ENCODE results near the gene ETV3L.
A peak's percentile ranks its signal among the peaks of the same experiment; 100 is the strongest.

Gene ETV3L

DNA sequence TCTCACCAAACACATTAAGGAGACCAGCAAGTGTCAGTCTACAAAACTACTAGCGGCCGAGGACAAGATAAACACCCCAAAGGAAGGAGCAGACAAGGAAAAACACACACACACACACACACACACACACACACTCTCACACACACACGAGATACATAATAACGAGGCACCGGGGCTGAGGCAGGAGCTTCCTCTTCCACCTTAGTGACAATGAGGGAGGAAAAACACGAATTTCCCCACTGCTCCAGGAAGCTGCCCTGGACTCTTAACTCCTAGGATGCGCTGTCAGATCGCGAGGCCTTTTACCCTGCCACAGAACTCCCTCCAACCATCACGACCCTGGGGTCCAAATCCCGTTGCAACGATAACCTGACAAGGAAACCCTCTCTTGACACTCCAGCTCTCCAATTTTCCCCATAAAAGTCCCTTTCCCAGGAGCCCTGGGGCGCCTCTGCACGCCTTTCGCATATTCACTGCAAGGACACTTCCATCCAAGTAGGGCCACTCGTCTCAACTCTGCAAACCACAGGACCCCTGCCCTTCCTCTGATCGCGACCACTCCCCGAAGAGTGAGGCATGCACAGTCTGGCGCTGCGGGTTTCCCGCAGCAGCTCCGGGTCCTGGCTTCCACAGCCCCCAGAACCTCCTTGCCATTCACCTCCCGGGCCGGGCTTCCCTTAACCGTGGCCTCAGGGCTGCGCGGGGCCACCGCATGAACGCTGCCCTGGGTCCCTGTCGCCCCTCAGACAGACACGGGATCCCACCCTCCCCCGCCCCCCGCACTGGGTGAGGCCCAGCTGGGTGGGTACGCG is 38.0 kb upstream of the ETV3L start:
- peaks cover 8% of the 10 kb centered on the region; the same call in 1 of the 2 replicates for H3K4me1 ChIP-seq
- H3K27me3 ChIP-seq (ENCODE audit: low read depth): no peaks in the 10 kb centered on the region
- in situ Hi-C loops (cut with MboI; ENCODE audit: low sequenced_read_pairs): no loop called here
- H3K36me3 ChIP-seq (replicated peaks): peaks cover 35% of the 10 kb centered on the region
- H3K9me3 ChIP-seq: no peaks in the 10 kb centered on the region
- H3K4me3 ChIP-seq: peak overlapping the region; percentile 88
- no peak for DNase-seq (ENCODE audit: low spot score in 2 of 2)

DNA sequence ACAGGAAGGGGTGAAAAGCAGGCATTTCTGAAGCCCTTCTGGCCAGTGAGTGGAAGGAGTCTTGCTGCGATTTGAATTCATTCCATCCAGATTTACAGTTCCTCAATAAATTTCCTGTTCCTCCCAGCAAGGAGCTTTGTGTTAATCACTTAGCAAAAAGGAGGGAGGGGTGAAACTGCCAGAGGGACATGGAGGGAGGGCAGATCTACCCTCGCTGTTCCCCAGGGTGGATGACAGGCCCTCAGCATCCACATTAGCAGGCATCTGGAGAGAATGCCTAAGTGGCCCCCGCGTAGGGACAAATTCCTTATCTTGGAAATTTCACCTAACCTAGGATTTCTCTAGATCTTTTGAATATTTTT is 37.4 kb upstream of the ETV3L start:
- DNase-seq (ENCODE audit: low spot score in 2 of 2): peak; percentile 42 to 49
- Histone ChIP-seq H3K36me3 (replicated peaks) (peaks cover 40% of the 10 kb centered on the region), H3K4me1 (peaks cover 8% of the 10 kb centered on the region; the same call in 1 of the 2 replicates), H3K4me3 (peak overlapping the region; percentile 88), H3K9me3 (no peaks in the 10 kb centered on the region), H3K27me3 (ENCODE audit: low read depth) (no peaks in the 10 kb centered on the region)
- in situ Hi-C loops (cut with MboI; ENCODE audit: low sequenced_read_pairs): no loop called here

DNA sequence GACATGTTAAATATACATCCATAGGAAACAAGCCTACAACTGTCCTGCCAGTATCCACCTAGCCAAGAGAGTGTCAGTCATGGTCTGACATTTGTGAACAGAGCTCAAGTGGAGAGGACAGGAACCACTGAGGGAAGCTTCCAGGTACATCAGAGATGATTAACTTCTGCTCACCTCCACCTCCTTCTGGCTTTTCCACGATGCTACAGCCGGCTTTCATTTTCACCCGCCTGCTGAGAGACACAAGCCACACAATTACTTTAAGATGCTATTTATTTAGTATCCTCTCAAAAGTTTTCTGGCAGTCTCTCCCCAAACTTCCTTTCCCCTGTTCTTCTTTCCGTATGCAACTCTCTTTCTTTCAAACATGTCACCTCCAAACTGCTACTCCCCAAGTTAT is 36.5 kb upstream of the ETV3L start:
- Histone ChIP-seq H3K4me3 (no peak overlapping the region), H3K9me3 (no peaks in the 10 kb centered on the region), H3K36me3 (replicated peaks) (peaks cover 49% of the 10 kb centered on the region), H3K27me3 (ENCODE audit: low read depth) (no peaks in the 10 kb centered on the region), H3K4me1 (peaks cover 8% of the 10 kb centered on the region; the same call in 1 of the 2 replicates)
- in situ Hi-C loops (cut with MboI; ENCODE audit: low sequenced_read_pairs): no loop called here
- no peak for DNase-seq (ENCODE audit: low spot score in 2 of 2)

DNA sequence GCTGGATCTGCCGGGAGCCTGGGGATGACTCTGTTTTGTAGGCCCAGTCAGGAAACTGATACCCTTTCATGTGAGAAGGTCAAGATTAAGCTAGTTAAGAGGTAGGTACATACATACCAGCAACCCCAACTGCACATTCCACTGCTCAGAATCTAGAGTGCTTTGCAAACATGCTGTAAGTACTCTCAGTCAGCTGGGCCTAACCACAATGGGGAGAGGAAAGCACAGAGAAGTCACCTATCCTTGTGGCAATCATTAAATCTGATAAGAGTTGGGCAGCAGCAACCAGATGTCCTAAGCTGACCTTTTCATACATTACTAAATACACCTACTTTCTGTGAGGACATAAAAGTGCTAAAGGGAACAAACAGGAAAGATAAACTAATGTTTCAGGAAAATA is 36.0 kb upstream of the ETV3L start:
- in situ Hi-C loops (cut with MboI; ENCODE audit: low sequenced_read_pairs): no loop called here
- Histone ChIP-seq H3K4me3 (no peak overlapping the region), H3K36me3 (replicated peaks) (peaks cover 54% of the 10 kb centered on the region), H3K4me1 (peaks cover 8% of the 10 kb centered on the region; the same call in 1 of the 2 replicates), H3K27me3 (ENCODE audit: low read depth) (no peaks in the 10 kb centered on the region), H3K9me3 (no peaks in the 10 kb centered on the region)
- DNase-seq (ENCODE audit: low spot score in 2 of 2): no peak

DNA sequence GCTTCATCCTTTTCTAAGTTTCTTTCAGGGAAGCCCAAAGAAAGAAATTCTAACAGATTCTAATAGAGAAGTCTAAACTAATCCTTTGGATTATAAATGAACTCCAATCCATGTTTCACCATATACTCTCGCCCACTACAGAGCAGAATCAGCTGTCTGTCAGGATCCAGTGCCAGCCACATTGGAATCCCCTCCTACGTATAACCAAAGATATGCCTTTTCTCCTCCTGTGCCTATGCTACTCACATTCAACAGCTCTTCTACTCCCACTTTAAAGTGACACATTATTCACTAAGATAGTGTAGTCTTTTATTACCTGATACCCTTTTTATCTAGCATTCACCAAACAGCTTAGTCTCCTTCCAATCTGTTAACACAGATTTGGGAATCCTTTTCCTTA is 35.5 kb upstream of the ETV3L start:
- Histone ChIP-seq H3K9me3 (no peaks in the 10 kb centered on the region), H3K4me1 (peaks cover 8% of the 10 kb centered on the region; the same call in 1 of the 2 replicates), H3K4me3 (no peak overlapping the region), H3K27me3 (ENCODE audit: low read depth) (no peaks in the 10 kb centered on the region), H3K36me3 (replicated peaks) (peaks cover 60% of the 10 kb centered on the region)
- no peak for DNase-seq (ENCODE audit: low spot score in 2 of 2)
- in situ Hi-C loops (cut with MboI; ENCODE audit: low sequenced_read_pairs): no loop called here

DNA sequence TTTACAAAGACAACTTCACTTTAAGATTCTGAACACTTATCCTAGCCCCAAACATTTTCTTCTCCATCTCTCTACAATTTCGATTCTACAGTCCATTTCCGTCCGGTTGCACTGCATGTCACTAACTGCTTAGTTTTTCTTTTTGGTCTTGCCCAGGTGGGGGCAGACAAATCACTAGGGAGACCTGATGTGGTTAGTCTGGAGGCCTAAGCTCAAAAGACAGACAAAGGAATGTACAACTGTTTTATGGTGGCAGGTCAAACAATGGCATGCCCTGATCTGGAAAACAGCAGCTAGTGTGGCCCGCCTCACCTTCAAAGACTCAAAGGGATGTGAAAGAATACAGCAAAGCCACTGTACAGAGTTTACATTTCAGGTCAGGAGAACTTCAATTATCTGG is 34.8 kb upstream of the ETV3L start:
- in situ Hi-C loops (cut with MboI; ENCODE audit: low sequenced_read_pairs): no loop called here
- Histone ChIP-seq H3K9me3 (no peaks in the 10 kb centered on the region), H3K4me1 (peaks cover 8% of the 10 kb centered on the region; the same call in 1 of the 2 replicates), H3K27me3 (ENCODE audit: low read depth) (no peaks in the 10 kb centered on the region), H3K36me3 (replicated peaks) (peaks cover 63% of the 10 kb centered on the region), H3K4me3 (no peak overlapping the region)
- no peak for DNase-seq (ENCODE audit: low spot score in 2 of 2)

DNA sequence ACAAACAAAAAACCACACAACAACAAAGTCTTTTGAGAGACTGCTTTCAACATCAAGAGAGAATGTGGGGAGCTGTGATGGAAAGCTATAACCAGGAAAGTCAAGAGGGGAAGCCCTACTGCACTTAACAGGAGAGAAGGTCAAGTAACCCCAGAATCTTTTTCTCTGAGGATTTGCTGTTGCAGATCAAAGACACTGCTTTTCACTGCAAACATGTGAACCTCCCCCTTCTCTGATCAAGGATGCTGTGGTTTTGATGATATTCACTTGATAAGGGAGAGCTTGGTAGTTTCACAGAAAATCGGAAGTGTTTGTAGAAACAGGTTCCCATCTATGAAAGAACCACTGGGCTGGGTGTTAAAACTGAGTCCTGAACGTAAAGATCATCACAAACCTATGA is 33.8 kb upstream of the ETV3L start:
- DNase-seq (ENCODE audit: low spot score in 2 of 2): no peak
- Histone ChIP-seq H3K27me3 (ENCODE audit: low read depth) (no peaks in the 10 kb centered on the region), H3K36me3 (replicated peaks) (peaks cover 66% of the 10 kb centered on the region), H3K4me1 (0 out of 2 replicates have a peak, but pooled peaks cover 3% of the 10 kb centered on the region), H3K4me3 (no peak overlapping the region), H3K9me3 (no peaks in the 10 kb centered on the region)
- in situ Hi-C loops (cut with MboI; ENCODE audit: low sequenced_read_pairs): no loop called here

DNA sequence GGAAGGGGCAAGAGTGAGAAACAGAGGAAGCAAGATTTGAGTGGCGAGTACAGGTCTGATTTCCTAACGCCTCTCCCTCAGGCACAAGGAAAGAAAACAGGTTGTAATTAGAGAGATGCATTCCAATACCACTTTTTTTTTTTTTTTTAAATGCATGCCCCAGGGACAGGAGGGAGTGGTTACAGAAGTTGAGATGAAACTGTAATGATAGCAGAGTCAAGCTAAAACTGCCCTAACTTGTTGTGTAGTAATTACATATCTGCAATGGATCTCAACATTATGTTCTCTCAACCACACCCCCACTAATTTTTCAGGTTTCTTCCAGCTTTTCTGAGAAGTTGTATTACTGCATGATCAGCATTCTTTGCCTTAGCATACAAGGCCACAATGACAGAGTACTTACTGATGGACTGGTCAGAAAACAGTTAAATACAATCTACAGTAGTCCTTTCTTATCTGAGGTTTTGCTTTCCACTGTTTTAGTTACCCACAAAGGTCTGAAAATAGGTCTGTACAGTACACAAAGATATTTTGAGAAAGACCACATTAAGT is 33.1 kb upstream of the ETV3L start:
- H3K9me3 ChIP-seq: no peaks in the 10 kb centered on the region

DNA sequence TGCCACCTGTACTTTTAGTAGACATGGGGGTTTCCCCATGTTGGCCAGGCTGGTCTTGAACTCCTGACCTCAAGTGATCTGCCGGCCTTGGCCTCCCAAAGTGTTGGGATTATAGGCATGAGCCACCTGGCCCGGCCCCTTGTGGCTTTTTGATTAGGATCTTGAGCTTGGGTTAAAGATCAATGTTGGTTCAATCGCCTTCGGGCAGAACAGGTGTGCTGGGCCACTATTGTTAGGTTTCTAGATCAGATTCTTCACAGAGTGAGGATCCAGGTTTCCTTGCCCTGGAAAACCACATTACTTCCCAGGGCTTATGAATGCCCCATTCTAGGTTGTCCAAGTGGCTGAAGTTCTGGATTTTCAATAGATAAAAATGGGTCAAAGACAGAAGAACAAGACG is 32.5 kb upstream of the ETV3L start:
- no peaks in the 10 kb centered on the region for H3K9me3 ChIP-seq
- DNase-seq (ENCODE audit: low spot score in 2 of 2): no peak
- 0 out of 2 replicates have a peak, but pooled peaks cover 3% of the 10 kb centered on the region for H3K4me1 ChIP-seq
- H3K27me3 ChIP-seq (ENCODE audit: low read depth): no peaks in the 10 kb centered on the region
- H3K4me3 ChIP-seq: no peak overlapping the region
- H3K36me3 ChIP-seq (replicated peaks): peaks cover 71% of the 10 kb centered on the region
- in situ Hi-C loops (cut with MboI; ENCODE audit: low sequenced_read_pairs): no loop called here

More for the DNA sequence above, 33.1 kb upstream of the ETV3L start:
- H3K4me1 ChIP-seq: 0 out of 2 replicates have a peak, but pooled peaks cover 3% of the 10 kb centered on the region
- H3K4me3 ChIP-seq: no peak overlapping the region
- in situ Hi-C loops (cut with MboI; ENCODE audit: low sequenced_read_pairs): no loop called here
- DNase-seq (ENCODE audit: low spot score in 2 of 2): no peak
- H3K27me3 ChIP-seq (ENCODE audit: low read depth): no peaks in the 10 kb centered on the region
- H3K36me3 ChIP-seq (replicated peaks): peaks cover 68% of the 10 kb centered on the region

DNA sequence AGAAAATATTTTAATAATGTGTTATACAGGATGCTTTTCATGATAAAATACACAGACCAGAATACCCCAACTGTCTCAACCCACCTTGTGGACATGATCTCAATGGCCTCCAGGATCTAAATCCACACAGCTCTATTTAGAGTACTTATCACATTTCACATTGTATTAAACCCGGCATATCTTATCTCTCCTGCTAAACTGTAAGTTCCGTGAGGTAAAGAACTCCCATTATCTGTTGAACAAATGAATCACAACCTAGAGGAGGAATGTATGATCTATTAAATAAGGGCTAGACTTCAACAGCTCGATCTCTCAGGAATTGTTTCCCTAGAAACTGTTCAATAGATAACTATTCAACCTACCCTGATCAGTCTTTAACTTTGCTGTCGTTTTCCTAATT is 31.7 kb upstream of the ETV3L start:
- H3K36me3 ChIP-seq (replicated peaks): peaks cover 73% of the 10 kb centered on the region
- no peaks in the 10 kb centered on the region for H3K9me3 ChIP-seq
- in situ Hi-C loops (cut with MboI; ENCODE audit: low sequenced_read_pairs): no loop called here
- H3K4me1 ChIP-seq: no peaks in the 10 kb centered on the region
- H3K4me3 ChIP-seq: no peak overlapping the region
- no peak for DNase-seq (ENCODE audit: low spot score in 2 of 2)
- H3K27me3 ChIP-seq (ENCODE audit: low read depth): no peaks in the 10 kb centered on the region

DNA sequence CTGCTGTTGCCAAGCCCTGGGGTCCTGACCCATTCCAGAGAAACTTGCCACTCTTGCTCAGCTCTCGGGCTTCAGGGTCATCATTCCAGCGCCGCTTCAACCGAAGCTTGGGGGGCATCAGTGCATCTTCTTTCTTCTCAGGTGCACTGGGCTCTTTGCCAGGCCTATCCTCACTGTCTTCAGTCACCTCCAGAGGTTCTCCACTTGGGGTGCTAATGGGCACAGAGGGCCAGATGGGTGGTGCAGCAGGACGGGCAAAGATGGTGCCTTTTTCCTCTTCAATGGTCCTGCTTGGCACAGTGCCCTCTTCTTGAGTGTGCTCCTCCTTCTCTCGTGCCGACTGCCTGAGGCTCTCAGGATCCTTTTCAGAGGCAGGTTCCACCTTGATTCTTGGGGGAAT is 25.2 kb upstream of the ETV3L start:
- Histone ChIP-seq H3K9me3 (no peaks in the 10 kb centered on the region), H3K4me3 (no peak overlapping the region), H3K36me3 (replicated peaks) (peaks cover 37% of the 10 kb centered on the region), H3K4me1 (peaks cover 8% of the 10 kb centered on the region), H3K27me3 (ENCODE audit: low read depth) (no peaks in the 10 kb centered on the region)
- DNase-seq (ENCODE audit: low spot score in 2 of 2): no peak
- in situ Hi-C loops (cut with MboI; ENCODE audit: low sequenced_read_pairs): no loop called here

DNA sequence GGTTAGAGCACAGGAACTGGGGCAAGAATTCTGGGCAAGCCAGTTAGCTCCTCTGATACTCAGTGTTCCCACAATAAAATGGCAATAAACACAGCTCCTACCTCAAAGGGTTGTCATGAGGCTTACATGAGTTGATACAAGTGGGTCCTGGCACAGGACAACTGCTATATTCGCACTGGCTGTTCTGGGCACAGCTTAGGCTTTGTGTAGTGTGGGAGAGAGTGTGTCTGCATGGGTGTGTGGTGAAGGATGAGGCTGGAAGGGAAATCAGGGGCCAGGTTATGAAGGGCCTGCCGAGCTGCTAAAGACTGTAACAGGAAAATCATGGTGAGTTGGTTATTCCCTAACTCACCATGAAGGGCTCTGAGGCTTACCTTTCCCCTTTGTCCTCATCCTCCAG is 19.8 kb upstream of the ETV3L start:
- Histone ChIP-seq H3K36me3 (replicated peaks) (peaks cover 12% of the 10 kb centered on the region), H3K9me3 (no peaks in the 10 kb centered on the region), H3K4me1 (peaks cover 8% of the 10 kb centered on the region), H3K27me3 (ENCODE audit: low read depth) (no peaks in the 10 kb centered on the region), H3K4me3 (no peak overlapping the region)
- in situ Hi-C loops (cut with MboI; ENCODE audit: low sequenced_read_pairs): no loop called here
- DNase-seq (ENCODE audit: low spot score in 2 of 2): no peak

DNA sequence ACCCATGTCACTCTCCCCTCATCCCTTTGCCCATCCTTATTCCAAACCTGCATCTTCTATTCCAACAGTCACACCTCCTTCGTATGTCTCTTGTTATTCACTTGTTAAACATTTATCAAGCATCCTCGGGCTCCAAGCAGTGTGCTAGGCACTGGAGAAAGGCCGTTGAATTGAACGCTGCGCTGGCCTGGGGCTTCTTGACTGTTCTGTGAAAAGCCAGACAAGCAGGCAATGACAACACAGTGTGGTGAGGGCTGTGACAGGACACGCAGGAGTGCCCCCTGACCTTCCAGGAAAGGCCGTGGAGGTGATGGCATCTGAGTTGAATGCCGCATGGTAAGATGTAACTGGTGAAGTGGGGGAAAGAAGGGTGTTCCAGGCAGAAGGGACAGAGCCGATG is 19.4 kb upstream of the ETV3L start:
- Histone ChIP-seq H3K9me3 (no peaks in the 10 kb centered on the region), H3K27me3 (ENCODE audit: low read depth) (no peaks in the 10 kb centered on the region), H3K4me1 (peaks cover 8% of the 10 kb centered on the region), H3K4me3 (no peak overlapping the region), H3K36me3 (replicated peaks) (peaks cover 12% of the 10 kb centered on the region)
- DNase-seq (ENCODE audit: low spot score in 2 of 2): no peak
- in situ Hi-C loops (cut with MboI; ENCODE audit: low sequenced_read_pairs): no loop called here

DNA sequence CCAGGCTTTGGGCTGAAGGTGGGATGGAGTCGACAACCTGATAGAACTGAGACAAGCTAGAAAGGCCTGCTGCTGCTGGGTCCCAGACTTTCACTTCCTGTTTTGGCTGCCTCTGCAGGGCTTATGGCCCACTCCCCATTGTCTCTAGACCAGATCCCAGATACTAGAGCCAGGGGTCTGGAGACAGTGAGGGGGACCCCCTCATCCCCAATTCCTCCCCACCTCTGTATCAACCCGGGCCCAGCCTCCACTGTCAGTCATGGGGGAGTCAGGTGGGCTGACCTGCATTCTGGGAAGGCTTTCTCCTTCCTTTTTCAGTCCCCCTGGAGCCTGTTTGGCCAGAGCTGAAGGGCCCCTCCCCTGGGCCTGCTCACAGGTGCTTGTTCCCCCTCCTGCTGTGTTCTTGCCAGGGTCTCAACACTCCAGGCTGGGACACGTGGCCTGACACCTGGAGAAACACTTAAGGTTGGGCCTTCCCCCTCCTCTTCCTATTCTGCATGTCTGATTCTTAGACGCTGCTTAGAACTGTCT is 18.0 kb upstream of the ETV3L start:
- DNase-seq (ENCODE audit: low spot score in 2 of 2): no peak
- in situ Hi-C loops (cut with MboI; ENCODE audit: low sequenced_read_pairs): no loop called here
- no peaks in the 10 kb centered on the region for H3K27me3 ChIP-seq (ENCODE audit: low read depth)
- H3K4me3 ChIP-seq: no peak overlapping the region
- H3K9me3 ChIP-seq: no peaks in the 10 kb centered on the region
- H3K4me1 ChIP-seq: peaks cover 8% of the 10 kb centered on the region
- H3K36me3 ChIP-seq (replicated peaks): no peaks in the 10 kb centered on the region
